GM18870 (cell line): ENCODE results near the gene ELMO3.

ENCODE experiments used
- ATAC-seq: cut with Tn5 transposase; IDR thresholded peaks from one replicate; pipeline ENCODE4 v1.9.1; 2021; ENCODE audit warnings: moderate library complexity; ENCODE audit not compliant: unreplicated experiment

Gene ELMO3

GRCh38 chr16:67179421-67180080 is 19.4 kb upstream of the ELMO3 start:
- no peak for ATAC-seq

GRCh38 chr16:67180166-67180565 is 18.8 kb upstream of the ELMO3 start:
- ATAC-seq, result no peak

GRCh38 chr16:67181346-67181745 is 17.6 kb upstream of the ELMO3 start:
- ATAC-seq, result no peak

GRCh38 chr16:67182288-67182687 is 16.6 kb upstream of the ELMO3 start:
- ATAC-seq, result no peak

GRCh38 chr16:67183284-67183626 is 15.7 kb upstream of the ELMO3 start:
- ATAC-seq, result no peak

- ATAC-seq, result peak; percentile 93
Measured at GRCh38 chr16:67183627-67184452, 15.1 kb upstream of the ELMO3 start, which contains the start of gene MATCAP1. Gene MATCAP1, minus strand, starts transcription at chr16:67183963. Its CDS starts 3,353 bp downstream, at chr16:67180610.

GRCh38 chr16:67184453-67184994 is 14.4 kb upstream of the ELMO3 start:
- no peak for ATAC-seq

GRCh38 chr16:67184995-67185650 is 13.8 kb upstream of the ELMO3 start:
- no peak for ATAC-seq

- ATAC-seq, result no peak
Measured at GRCh38 chr16:67185651-67186134, 13.2 kb upstream of the ELMO3 start.

GRCh38 chr16:67186550-67186950 is 12.4 kb upstream of the ELMO3 start:
- ATAC-seq, result no peak

GRCh38 chr16:67187175-67187890 is 11.6 kb upstream of the ELMO3 start:
- ATAC-seq, result no peak

GRCh38 chr16:67188323-67188722 is 10.6 kb upstream of the ELMO3 start:
- no peak for ATAC-seq

- no peak for ATAC-seq
Measured at GRCh38 chr16:67188798-67189197, 10.1 kb upstream of the ELMO3 start.

- ATAC-seq, result no peak
Measured at GRCh38 chr16:67190041-67190440, 8.9 kb upstream of the ELMO3 start, which contains the start of gene EXOC3L1. Gene EXOC3L1, minus strand, starts transcription at chr16:67190136. Its CDS starts 460 bp downstream, at chr16:67189676.

GRCh38 chr16:67190448-67191399 is 8.2 kb upstream of the ELMO3 start:
- ATAC-seq, result no peak

GRCh38 chr16:67191411-67191994 is 7.4 kb upstream of the ELMO3 start:
- ATAC-seq, result no peak

GRCh38 chr16:67191995-67192681 is 6.8 kb upstream of the ELMO3 start, which contains the start of gene E2F4:
Gene E2F4, plus strand, starts transcription at chr16:67192155. Its CDS starts 73 bp downstream, at chr16:67192228.
- peak; percentile 54 for ATAC-seq

- no peak for ATAC-seq
Measured at GRCh38 chr16:67192781-67193361, 6.1 kb upstream of the ELMO3 start.
